ENCODE measurements around the gene FBXL17.

FBXL17 gene

DNA sequence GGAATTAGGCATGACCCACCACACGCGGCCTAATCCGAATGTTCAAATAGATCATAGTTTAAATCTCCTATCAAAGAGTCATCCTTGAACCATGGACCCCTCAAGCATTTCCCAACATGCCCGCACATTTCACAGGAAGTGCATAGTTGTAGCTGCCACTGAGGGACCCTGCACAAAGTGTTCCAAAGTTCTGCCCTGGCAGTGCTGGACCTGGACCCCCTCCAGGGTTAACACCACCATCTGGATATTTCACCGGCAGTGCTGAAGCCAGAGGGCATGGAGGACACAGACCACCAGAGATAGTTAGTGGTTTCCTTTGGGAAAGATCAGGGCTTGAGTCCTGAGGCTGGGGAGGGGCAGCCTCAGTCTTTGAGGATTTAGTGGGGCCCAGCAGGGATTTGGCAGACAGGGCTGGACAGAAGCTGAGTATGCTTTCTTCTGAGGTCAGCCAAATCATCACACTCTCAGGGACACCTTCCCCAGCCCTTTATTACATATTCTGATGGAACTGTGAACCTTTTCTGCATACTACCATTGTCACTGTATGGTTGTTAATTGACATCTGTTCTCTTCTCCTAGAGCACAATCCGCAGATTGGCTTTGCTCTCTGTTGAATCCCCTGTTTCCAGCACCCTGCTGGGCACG is 567.6 kb downstream of the FBXL17 start:
- DNase-seq (ENCODE audit: low read depth in 2 of 2): no peak

DNA sequence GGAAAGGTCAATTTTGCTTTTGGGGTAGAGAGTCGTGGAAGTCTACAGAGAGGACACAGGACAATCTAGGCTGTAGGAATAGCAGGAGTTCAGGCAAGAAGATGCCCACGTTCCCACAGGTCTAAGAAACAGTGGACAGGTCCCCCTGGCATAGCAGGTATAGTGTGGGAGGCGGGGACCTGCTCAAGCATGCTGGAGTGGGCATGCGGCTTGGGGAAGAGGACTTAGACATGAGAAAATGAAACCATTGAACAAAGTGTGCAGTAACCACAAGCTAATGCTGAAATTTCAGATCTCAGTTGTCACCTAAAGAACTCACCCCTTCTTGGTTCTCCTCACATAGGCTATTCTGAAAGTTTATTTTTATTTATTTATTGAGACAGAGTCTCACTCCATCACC is 568.3 kb downstream of the FBXL17 start:
- no peak for DNase-seq (ENCODE audit: low read depth in 2 of 2)

DNA sequence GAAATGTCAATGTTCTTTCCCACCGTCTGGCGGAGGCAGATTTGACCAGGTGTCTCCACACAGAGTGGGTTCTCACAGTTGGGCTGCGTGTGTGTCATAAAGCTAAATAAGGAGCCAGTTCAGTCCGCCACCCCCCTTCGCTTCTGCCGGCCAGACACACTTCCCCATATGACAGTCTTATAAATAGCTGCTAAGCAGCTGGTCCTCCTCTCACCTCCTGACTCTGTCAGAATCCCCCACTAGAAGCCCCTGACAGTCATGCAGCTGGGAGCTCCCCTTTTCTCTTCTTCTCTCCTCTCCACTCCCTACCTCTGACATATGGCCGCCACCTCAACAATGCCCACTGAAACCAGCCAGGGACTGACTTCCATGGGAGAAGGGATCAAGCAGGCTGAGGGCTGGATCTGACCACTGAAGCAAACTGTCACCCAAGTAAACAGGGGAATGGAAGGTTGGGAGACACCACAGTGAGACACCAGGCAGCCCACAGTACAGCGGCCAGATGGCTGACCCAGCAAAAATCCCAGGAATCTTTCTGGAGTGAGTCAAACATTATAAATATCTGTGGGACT is 569.2 kb downstream of the FBXL17 start:
- no peak for DNase-seq (ENCODE audit: low read depth in 2 of 2)

DNA sequence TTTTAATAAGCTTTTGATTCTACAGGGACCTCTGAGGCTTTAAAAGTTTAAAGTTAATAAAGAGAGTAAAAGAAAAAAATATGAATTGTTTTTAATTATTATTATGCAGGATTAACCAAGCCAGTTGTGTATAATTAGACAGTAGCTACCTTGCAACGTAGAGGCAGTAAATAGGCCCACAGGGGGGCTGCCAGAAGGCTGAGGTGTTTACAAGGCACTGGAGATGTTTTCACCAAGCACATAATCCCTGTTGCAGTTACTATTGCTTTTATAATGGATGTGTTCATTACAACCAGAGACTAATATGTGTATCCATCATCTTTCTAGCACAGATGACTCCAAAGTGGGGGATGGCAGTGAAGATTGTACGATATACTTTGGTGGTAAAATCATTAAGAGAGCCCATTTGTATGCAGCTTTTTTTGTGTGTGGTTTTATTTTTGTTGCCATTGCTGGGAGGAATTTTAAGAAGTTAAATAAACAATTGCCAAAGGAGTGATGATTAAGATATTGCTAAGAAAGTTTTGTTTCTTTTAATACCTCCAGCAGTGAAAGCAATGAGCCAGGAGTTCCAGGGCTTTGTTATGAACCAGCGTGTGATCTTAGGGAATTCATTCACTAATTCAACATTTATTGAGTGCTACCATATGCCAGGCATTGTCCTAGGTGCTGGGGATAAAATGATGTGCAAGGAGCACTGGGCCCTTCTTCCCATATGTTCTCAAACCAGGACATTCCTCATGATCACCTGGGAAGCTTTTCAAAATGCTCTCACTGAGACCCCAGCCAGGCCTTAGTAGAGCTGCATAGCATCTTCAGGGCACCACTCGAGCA is 572.5 kb downstream of the FBXL17 start:
- DNase-seq (ENCODE audit: low read depth in 2 of 2): no peak
